Thoracic aorta (tissue), 2 donors: ENCODE results near the gene TEX54. TPM values are rescaled to one million over a fixed set of nuclear protein-coding genes. Genes with fewer than 3 reads are reported as not detected.
"Not testable (repeated sequence)": the region's sequence is repeated elsewhere in the genome, so short reads cannot be mapped to it uniquely, and the experiment has no call there.

Experiments used
- ATAC-seq: fragments of 150-250 bp; one replicate; pipeline ENCODE4 v1.8.0; 2017; ENCODE audit warnings: low read depth; ENCODE audit not compliant: insufficient number of reproducible peaks, low FRiP score
- DNase-seq: peaks from one replicate; pipeline ENCODE4 v3.0.0-alpha.2; 2020; ENCODE audit warnings: low spot score
- H3K27ac ChIP-seq, 2 donors: fragments of 200-600 bp; sonication (generic); 1 replicate in 1 of 2; 2 replicates in 1 of 2; pipeline ENCODE4 v1.5.1; 2016; ENCODE audit warnings: mild to moderate bottlenecking in 2 of 2, moderate library complexity in 2 of 2
- H3K27me3 ChIP-seq: fragments of 200-600 bp; sonication (generic); replicated peaks from 2 replicates; pipeline ENCODE4 v1.6.0; 2016; ENCODE audit warnings: mild to moderate bottlenecking; ENCODE audit not compliant: insufficient read depth
- H3K36me3 ChIP-seq: fragments of 200-600 bp; sonication (generic); one replicate; pipeline ENCODE4 v1.5.1; 2016
- H3K4me1 ChIP-seq, 2 donors: fragments of 200-600 bp; sonication (generic); 1 replicate in 1 of 2; 2 replicates in 1 of 2; pipeline versions ENCODE4 v1.5.1 to v1.6.0; 2016; ENCODE audit warnings: low read depth in 2 of 2, mild to moderate bottlenecking in 1 of 2; ENCODE audit not compliant: control insufficient read depth in 1 of 2
- H3K4me3 ChIP-seq: fragments of 200-600 bp; sonication (generic); 2 replicates; pipeline ENCODE4 v1.5.1; 2016; ENCODE audit warnings: mild to moderate bottlenecking
- H3K9me3 ChIP-seq: fragments of 200-600 bp; sonication (generic); 2 replicates; pipeline ENCODE4 v1.5.1; 2016
- CTCF ChIP-seq: fragments of 200-600 bp; sonication (generic); IDR thresholded peaks from one replicate; pipeline ENCODE4 v1.5.1; 2019; ENCODE audit warnings: antibody characterized with exemption
- total RNA-seq, 2 donors: library from RNA; depleted of rRNA; stranded (reverse); fragments of >200 nt; gene quantifications; one replicate each; pipeline versions ENCODE4 v1.1.0 to v1.2.3, GENCODE V29; 2016

The TEX54 gene
- total RNA-seq, 2 donors from 2014 or later = not detected

DNA sequence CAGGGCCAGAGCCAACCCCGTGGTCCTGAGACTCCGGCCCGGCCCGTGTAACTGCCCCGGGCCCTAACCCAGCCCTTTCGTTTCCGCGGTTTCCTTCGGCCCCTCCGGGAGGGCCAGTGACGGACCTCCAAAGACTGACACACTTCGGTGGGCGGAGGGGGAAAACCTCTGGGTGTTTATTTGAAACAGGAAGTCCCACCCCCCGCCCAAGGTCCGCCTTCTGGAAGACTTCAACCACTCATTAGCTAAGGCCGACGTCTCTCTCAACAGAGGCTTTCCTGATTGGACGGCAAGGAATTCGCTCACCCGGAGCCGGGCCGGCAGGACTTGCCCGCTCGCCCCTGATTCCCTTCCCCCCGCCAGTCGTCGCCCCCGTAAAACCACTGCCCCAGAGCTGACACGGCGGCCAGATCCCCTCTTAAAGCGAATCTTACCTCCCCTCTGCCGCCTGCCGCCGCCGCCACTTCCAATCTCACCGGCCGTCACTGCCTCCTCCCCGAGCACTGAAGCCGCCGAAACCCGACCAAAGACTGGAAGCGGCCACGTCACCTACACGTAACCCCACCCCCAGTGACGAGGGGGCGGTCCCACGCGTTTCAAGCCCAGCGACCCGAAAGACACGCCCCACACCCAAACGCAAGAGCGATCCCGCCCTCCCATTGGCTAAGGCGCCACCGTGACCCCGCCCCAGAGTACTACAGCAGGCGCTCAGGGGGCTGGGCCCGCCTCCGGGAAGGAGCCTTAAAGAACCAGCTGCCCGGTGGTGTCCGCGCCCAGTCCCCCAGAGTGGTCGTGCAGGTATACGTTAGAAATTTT lies 913 bp downstream of the TEX54 start, which contains the start of gene STX5:
STX5 (minus strand) TSS at position 532 of the 816 bp plus-strand sequence. CDS start 808 bp downstream, outside the sequence.
- peak within 1 kb of the TSS; percentile 82 for H3K4me3 ChIP-seq
- H3K27me3 ChIP-seq = no peaks in the 10 kb centered on the region
- TF ChIP-seq CTCF = no peak
- peak; percentile 99 for DNase-seq
- ATAC-seq = peak; percentile 98
- no peaks in the 10 kb centered on the region for H3K9me3 ChIP-seq
- H3K4me1 ChIP-seq = peaks cover 21 to 38% of the 10 kb centered on the region in 2 donors
- peaks cover 27% of the 10 kb centered on the region for H3K36me3 ChIP-seq
- peak within 1 kb of the TSS; percentile 96 to 99 for H3K27ac ChIP-seq

- TF ChIP-seq CTCF = no peak
- no peak for ATAC-seq
- Histone ChIP-seq H3K4me1 (peaks cover 21 to 38% of the 10 kb centered on the region in 2 donors), H3K27ac (peak overlapping the region; percentile 96 to 99), H3K4me3 (peak overlapping the region; percentile 82), H3K27me3 (no peaks in the 10 kb centered on the region), H3K36me3 (peaks cover 30% of the 10 kb centered on the region), H3K9me3 (no peaks in the 10 kb centered on the region)
- no peak for DNase-seq
Observed at GRCh38 chr11:62830904-62831519, 1.6 kb downstream of the TEX54 start.

DNA sequence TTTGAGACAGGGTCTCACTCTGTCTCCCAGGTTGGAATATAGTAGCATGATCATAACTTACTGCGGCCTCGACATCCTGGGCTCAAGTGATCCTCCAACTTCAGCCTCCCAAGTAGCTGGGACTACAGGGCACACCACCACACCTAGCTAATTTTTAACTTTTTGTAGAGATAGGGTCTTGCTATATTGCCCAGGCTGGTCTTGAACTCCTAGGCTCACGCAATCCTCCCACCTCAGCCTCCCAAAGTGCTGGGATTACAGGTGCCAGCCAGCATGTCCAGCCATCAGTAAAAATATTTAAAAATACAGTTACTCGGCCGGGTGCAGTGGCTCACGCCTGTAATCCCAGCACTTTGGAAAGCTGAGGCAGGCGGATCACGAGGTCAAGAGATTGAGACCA lies 4.5 kb downstream of the TEX54 start:
- Histone ChIP-seq H3K36me3 (peaks cover 43% of the 10 kb centered on the region), H3K4me1 (peaks cover 15 to 29% of the 10 kb centered on the region in 2 donors)
- H3K27ac ChIP-seq, H3K9me3 ChIP-seq, ATAC-seq, H3K27me3 ChIP-seq, H3K4me3 ChIP-seq, DNase-seq: not testable (repeated sequence)

DNA sequence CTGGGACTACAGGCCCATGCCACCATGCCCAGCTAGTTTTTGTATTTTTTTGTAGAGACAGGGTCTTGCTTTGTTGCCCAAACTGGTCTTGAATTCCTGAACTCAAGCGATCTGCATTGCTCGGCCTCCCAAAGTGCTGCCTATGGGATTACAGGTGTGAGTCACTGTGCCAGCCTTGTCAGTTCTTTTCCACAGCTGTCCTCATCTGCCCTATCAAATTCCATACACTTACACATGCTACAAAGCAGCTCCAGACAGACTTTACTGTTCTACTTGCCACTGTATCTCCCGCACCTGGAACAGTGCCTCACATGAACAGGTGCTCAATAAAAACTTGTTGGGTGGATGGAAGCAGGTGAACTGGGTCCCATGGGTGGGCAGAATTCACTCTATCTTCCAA lies 9.0 kb downstream of the TEX54 start:
- H3K9me3 ChIP-seq = no peaks in the 10 kb centered on the region
- no peak for TF ChIP-seq CTCF
- peaks cover 0 to under 1% of the 10 kb centered on the region in 2 donors for H3K4me1 ChIP-seq
- no peaks in the 10 kb centered on the region for H3K27me3 ChIP-seq
- H3K4me3 ChIP-seq = no peak overlapping the region
- DNase-seq (no peak), ATAC-seq (no peak)
- H3K36me3 ChIP-seq = peaks cover 78% of the 10 kb centered on the region
- H3K27ac ChIP-seq = no peak overlapping the region

DNA sequence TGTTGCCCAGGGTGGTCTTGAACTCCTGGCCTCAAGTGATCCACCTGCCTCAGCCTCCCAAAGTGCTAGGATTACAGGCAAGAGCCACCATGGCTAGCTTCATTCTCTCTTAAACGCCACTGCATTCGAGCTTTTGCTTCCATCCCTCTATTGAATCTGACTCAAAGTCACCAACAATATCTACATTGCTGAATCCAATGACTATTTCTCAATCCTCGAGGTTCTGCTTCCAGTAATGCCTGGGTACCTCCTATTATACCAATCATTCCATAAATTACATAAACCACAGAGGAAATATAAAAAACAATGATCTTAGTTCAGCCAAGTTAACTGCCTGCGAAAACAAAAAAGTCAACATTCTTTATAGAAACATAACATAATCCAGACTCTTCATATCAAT lies 15.5 kb downstream of the TEX54 start:
- H3K36me3 ChIP-seq = peaks cover 36% of the 10 kb centered on the region

More for the DNA sequence above, 15.5 kb downstream of the TEX54 start:
- ATAC-seq (no peak), DNase-seq (no peak)
- Histone ChIP-seq H3K9me3 (no peaks in the 10 kb centered on the region), H3K27ac (no peak overlapping the region), H3K27me3 (no peaks in the 10 kb centered on the region), H3K4me1 (no peaks in the 10 kb centered on the region), H3K4me3 (no peak overlapping the region)
- TF ChIP-seq CTCF = no peak
